GM21360 (cell line): ENCODE data around the gene FBXW9.
A peak's percentile ranks its signal among the peaks of the same experiment; 100 is the strongest.
"Not testable (repeated sequence)": the region's sequence is repeated elsewhere in the genome, so short reads cannot be mapped to it uniquely, and the experiment has no call there.

ENCODE experiments used
- ATAC-seq: cut with Tn5 transposase; IDR thresholded peaks from one replicate; pipeline ENCODE4 v1.9.1; 2021; ENCODE audit warnings: mild to moderate bottlenecking, moderate library complexity; ENCODE audit not compliant: unreplicated experiment

The FBXW9 gene

DNA sequence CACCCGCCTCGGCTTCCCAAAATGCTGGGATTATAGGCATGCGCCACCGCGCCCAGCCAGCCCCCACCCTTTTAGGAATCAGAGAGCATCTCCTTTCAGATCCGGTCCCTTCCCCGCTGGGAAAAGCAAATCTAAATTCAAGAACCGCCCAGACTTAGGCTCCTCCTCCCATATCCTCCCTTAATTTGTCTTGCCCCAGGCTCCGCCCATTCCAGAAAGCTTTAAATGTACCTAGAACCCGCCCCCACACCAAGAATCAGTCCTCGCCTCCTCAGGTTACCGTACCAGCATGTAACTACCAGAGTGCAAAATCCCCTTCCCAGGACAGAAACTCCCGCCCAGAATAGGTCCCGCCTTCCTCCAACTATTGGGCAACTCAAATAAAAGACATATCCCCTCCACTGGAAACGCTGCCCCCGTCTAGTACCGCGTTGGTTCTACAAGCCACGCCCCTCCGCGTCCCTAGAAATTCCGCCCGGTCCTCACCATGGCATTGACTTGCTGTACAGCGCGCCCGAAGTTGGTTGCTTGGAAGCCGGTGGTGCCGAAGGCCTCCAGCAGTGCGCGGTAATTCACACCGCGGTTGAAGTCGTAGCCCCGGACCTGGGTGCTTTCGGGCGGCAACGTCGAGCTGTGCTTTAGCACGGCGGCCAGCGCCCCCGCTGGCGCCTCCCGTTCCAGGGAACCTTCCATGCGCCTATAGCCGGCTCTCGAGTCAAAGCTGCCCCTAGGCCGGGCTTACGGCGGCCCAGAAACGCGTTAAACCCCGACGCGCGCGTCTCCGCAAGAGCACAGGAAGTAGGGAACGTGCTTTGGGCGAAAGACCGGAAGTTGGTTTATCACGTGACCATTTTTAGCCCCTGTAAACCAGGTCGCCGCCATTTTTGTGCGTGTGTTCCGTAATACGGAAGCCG lies 15.1 kb downstream of the FBXW9 start, which contains the start of gene DHPS:
TSS of gene DHPS (minus strand) at position 807 of the 914 bp plus-strand sequence. CDS start at position 693, 114 bp downstream.
- ATAC-seq = peak; percentile 58

DNA sequence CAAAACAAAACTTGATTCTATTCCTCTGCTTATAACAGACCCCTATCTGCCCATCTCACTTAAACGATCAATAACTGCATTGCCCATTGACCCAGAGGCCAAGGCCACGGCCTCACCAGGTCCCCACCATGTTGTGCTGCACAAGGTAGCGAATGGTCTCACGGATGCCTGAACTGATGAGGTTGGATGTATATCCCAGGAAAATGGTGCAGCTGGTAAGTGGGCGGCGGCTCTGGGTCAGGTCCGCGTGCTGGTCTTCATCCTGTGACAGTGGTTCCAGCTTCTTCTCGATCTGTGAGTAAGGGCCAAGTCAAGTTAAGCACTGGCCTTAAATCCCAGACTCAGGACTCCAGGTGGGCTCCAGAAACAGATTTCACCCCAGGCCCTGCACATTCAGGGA lies 16.4 kb downstream of the FBXW9 start:
- no peak for ATAC-seq

DNA sequence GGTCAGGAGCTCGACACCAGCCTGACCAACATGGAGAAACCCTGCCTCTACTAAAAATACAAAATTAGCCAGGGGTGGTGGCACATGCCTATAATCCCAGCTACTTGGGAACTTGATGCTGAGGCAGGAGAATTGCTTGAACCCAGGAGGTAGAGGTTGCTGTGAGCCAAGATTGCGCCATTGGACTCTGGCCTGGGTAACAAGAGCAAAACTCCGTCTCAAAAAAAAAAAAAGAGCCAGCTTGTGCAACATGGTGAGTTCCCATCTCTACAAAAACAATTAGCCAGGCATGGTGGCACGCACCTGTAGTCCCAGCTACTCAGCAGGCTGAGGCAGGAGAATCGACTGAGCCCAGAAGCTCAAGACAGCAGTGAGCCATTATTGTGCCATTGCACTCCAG lies 18.4 kb downstream of the FBXW9 start:
- ATAC-seq = not testable (repeated sequence)

DNA sequence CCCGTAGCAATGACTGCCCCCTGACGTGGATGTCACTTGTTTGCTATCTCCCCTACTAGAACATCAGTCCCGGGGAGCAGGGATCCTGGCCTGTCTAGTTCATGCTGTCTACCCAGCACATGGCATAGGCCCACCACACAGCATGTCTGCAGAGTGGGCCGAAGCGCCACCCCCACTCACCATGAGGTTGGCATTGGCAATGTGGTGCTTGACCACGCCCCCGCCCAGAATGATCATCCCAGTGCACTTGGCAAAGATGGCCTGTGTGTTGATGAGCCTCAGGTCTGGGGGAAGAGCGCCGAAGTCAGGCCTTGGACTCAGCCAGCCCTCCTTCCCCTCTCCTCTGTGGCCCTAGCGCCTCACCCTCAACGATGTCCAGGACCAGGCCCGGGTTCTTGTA lies 19.5 kb downstream of the FBXW9 start:
- ATAC-seq = no peak

- ATAC-seq = no peak
Measured at GRCh38 chr19:12676384-12676792, 20.0 kb downstream of the FBXW9 start.

DNA sequence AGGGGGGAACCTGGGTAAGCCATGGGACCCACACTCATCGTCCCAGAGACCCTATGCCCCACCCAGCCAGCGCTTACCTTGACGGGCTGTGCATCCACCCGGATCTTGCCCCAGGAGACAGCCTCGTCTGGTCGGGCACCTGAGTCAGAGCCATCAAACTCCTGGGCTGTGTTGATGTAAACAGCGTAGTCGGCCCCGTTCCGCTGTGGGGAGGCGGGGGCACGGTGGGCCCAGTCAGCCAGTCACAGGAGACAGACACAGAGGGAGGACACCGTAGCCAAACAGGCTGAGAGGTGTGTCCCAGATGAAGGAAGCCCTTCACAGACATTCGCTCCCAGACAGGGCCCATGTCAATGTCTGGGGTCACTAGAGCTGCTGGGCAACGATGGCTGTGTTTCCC lies 20.5 kb downstream of the FBXW9 start:
- ATAC-seq = no peak

GRCh38 chr19:12675399-12675798 lies 21.0 kb downstream of the FBXW9 start:
- no peak for ATAC-seq

DNA sequence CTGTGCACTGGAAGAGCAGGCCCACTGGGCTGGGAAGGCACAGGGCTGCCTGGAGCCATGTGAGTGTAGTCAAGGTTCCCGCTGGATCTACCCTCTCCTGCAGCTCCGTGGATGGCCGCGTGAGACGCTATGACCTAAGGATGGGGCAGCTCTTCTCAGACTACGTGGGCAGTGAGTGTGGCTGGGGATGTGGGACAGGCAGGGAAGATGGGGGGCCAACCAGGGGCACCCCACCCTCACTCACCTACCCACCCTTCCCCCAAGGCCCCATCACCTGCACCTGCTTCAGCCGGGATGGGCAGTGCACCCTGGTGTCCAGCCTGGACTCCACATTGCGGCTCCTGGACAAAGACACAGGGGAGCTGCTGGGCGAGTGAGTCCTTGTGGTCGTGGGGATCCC lies 23.7 kb downstream of the FBXW9 start:
- no peak for ATAC-seq

GRCh38 chr19:12670159-12670928 lies 26.1 kb downstream of the FBXW9 start:
- ATAC-seq = no peak

GRCh38 chr19:12669270-12670158 lies 26.9 kb downstream of the FBXW9 start:
- ATAC-seq = no peak

GRCh38 chr19:12668932-12669269 lies 27.5 kb downstream of the FBXW9 start:
- ATAC-seq = no peak

- ATAC-seq = no peak
Measured at GRCh38 chr19:12668346-12668745, 28.1 kb downstream of the FBXW9 start.

GRCh38 chr19:12667731-12668302 lies 28.6 kb downstream of the FBXW9 start:
- no peak for ATAC-seq

DNA sequence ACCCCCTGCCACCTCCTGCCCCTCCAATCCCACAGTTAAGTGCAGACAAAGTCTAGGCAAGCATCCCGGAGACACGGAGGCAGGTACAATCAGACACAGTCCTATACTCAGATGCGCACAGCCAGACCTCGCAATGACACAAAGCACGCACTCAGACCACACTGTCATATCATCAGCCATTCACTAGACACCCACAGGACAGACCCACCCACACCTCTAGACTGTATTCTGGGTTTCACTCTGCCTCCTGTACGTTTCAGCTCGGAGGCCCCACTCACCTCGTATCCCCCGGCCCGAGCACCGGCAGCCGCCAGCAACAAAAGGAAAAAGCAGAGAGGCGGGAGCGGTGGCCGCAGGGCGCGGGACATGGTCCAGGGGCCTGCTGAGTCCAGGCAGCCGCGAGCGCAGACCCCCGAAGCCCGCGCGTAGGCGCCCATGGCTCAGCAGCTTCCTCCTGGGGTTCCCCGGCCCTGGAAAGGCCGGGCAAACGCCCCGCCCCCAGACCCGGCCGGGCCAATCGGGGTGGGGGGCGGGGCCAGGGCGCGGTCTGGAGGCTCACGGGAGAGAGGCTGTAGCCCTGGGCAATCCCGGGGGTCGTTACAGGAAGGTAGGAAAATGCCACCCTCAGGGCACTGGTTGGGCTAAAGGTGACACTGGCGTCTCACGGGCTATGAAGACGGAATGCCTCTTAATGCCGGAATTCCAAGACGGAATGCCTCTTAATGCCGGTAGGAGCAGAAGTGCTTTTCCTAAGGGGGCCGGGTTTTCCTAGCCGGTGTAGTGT lies 30.0 kb downstream of the FBXW9 start, which contains the start of the genes MAN2B1 and WDR83:
TSS of gene MAN2B1 (minus strand) at position 478 of the 784 bp plus-strand sequence. CDS start at position 437, 41 bp downstream.
TSS of gene WDR83 (plus strand) at position 543 of the 784 bp plus-strand sequence. CDS start 2,984 bp downstream, outside the sequence.
- ATAC-seq = peak; percentile 41

- ATAC-seq = no peak
Measured at GRCh38 chr19:12665671-12666264, 30.7 kb downstream of the FBXW9 start.

- ATAC-seq = no peak
Measured at GRCh38 chr19:12665281-12665573, 31.2 kb downstream of the FBXW9 start.

DNA sequence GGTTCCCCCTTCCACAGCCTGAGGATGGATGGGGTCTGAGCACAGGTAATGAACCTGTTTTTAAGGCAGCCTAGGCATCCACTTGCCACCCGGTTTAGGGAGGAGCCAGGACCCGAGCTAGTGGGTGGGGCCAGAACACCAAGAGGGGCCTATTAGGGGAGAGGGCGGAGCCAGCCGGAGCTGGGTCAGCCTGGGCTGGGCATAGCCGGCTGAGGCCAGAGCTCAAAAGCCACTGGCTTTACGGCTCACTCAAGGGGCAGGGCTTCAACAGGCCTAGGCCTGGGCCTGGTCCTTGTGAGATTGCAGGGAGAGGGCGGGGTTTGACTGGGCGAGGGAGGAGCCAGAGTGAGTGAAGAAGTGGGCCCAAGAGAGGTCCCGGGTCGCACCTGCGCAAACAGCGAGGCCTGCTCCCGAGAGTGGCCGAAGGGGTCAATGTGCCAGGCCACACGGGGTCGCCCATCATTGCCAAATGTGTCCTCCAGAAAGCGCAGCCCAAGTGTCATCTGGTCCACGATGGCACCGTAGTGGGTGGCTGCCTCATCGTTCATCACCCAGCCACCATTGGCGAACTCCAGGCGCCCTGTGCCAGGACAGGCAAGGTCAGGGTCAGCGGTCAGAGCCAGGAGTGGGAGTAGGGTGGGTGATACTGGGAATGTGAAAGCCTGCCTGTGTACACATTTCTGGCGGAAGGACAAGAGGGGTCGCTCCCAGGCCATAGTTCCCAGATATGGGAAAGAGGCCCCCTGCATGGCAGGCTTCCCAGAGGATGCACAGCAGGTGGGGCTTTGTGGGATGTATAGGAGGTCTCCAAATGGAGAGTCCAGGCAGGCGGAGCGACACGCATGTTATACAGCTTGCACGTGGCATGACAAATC lies 31.8 kb downstream of the FBXW9 start:
- ATAC-seq = no peak

DNA sequence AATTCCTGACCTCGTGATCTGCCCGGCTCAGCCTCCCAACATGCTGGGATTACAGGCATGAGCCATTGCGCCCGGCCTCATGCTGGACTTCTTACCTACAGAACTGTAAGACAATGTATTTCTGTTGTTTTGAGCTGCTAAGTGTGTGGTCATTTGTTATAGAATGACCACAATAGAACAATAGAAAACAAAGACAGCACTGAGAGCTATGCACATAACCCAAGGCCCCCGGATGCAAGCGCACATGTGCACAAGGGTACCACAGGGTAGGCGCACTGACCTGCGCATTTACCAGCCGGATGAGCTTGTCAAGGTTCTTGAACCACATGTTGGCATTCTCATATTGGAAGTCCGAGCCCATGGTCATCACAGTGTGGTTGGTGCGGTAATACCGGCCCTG lies 35.5 kb downstream of the FBXW9 start:
- ATAC-seq = no peak
